Right lobe of liver (tissue), 4 donors: ENCODE results near the gene ZNF506.
"Not testable (repeated sequence)": the region's sequence is repeated elsewhere in the genome, so short reads cannot be mapped to it uniquely, and the experiment has no call there.

Experiments
- CTCF ChIP-seq, 4 donors: fragments of 200-600 bp in 3 of 4; fragments of 450-650 bp in 1 of 4; IDR thresholded peaks; one replicate each; pipeline versions ENCODE4 v1.5.1 to v1.8.0; 2016 to 2022; ENCODE audit warnings: antibody characterized with exemption in 4 of 4, mild to moderate bottlenecking in 2 of 4
- POLR2A ChIP-seq: fragments of 450-650 bp; IDR thresholded peaks from one replicate; pipeline ENCODE4 v1.6.1; 2017; ENCODE audit warnings: antibody characterized with exemption, mild to moderate bottlenecking
- donor health status: DM: no; HTN: no; CAD: no.
- donor health status: DM: no; HTN: no; CAD: no.
- donor health status: DM: no; HTN: yes; CAD: no.

GRCh38 chr19:19769971-19770370 lies 51.6 kb downstream of the ZNF506 start:
- TF ChIP-seq CTCF (IDR thresholded peaks at IDR 0.05); POLR2A: not testable (repeated sequence)
